Sigmoid colon (tissue), 4 donors: Measurements from ENCODE around the gene GRID1.

Experiments
- POLR2AphosphoS5 ChIP-seq, 4 donors: sonication (generic); formaldehyde crosslinking; IDR thresholded peaks; one replicate each; pipeline ENCODE4 v1.6.1; 2017; ENCODE audit warnings: antibody characterized with exemption in 4 of 4
- TF ChIP-seq, protein P1 (sequence below), 4 experiments: fragments of 450-650 bp in 3 of 4; fragments of 200-600 bp in 1 of 4; IDR thresholded peaks; one replicate each; pipeline ENCODE4 v1.5.1; 2016 to 2019; ENCODE audit warnings: antibody characterized with exemption in 4 of 4, mild to moderate bottlenecking in 3 of 4, moderate library complexity in 2 of 4

DNA sequence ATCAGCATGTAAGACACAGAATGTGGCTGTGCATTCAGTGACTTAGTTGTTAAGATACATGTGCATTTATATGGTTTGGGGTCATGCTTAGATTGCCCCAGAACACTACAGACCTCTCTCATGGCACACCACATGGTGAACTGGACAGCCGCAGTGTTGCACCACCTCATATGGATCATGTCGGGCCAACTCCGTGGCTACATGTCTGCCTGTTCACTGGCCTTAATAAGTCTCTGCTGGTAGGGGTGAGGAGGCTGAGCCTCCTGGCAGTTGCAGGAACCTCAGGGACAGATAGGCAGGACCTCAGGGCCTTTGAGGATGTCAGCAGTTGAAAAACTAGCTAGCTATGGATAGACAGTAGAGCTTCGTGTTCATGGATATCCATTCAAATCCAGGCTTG lies 751.0 kb downstream of the GRID1 start:
- TF ChIP-seq, protein P1, sequence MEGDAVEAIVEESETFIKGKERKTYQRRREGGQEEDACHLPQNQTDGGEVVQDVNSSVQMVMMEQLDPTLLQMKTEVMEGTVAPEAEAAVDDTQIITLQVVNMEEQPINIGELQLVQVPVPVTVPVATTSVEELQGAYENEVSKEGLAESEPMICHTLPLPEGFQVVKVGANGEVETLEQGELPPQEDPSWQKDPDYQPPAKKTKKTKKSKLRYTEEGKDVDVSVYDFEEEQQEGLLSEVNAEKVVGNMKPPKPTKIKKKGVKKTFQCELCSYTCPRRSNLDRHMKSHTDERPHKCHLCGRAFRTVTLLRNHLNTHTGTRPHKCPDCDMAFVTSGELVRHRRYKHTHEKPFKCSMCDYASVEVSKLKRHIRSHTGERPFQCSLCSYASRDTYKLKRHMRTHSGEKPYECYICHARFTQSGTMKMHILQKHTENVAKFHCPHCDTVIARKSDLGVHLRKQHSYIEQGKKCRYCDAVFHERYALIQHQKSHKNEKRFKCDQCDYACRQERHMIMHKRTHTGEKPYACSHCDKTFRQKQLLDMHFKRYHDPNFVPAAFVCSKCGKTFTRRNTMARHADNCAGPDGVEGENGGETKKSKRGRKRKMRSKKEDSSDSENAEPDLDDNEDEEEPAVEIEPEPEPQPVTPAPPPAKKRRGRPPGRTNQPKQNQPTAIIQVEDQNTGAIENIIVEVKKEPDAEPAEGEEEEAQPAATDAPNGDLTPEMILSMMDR (IDR thresholded peaks at IDR 0.05): no peak
- TF ChIP-seq POLR2AphosphoS5 (IDR thresholded peaks at IDR 0.05): no peak
